SU-DHL-6 (cell line): ENCODE results near the gene TTC39C.

Experiments used
- H2AFZ ChIP-seq: fragments of 200-600 bp; sonication (generic); 2 replicates; pipeline ENCODE4 v1.6.1; 2014; ENCODE audit warnings: low read depth, mild to moderate bottlenecking, moderate library complexity, mixed read lengths, antibody characterized with exemption, low read length; ENCODE audit not compliant: severe bottlenecking
- H3F3A ChIP-seq: fragments of 200-600 bp; shearing (Covaris generic); 2 replicates; pipeline ENCODE4 v1.6.0; 2016; ENCODE audit warnings: antibody characterized with exemption, mild to moderate bottlenecking; ENCODE audit not compliant: insufficient read depth
- H3K27ac ChIP-seq: fragments of 200-600 bp; sonication (generic); 2 replicates; pipeline ENCODE4 v1.5.1; 2016; ENCODE audit warnings: low read depth, mild to moderate bottlenecking, low read length, moderate library complexity, mixed read lengths
- H3K27me3 ChIP-seq: fragments of 200-600 bp; sonication (generic), shearing (Covaris generic); 2 replicates; pipeline ENCODE4 v1.6.0; 2014; ENCODE audit warnings: mild to moderate bottlenecking, low read length
- H3K36me3 ChIP-seq: fragments of 200-600 bp; sonication (generic); 2 replicates; pipeline ENCODE4 v1.6.1; 2014; ENCODE audit warnings: mild to moderate bottlenecking, low read length, mixed read lengths
- H3K4me2 ChIP-seq: fragments of 300-600, 200-600 bp; shearing (Covaris generic), sonication (generic); 2 replicates; pipeline ENCODE4 v1.6.0; 2014; ENCODE audit warnings: low read length, low read depth, mild to moderate bottlenecking; ENCODE audit not compliant: poor library complexity, severe bottlenecking
- H3K4me3 ChIP-seq: fragments of 200-600 bp; sonication (generic); 2 replicates; pipeline ENCODE4 v1.5.1; 2014; ENCODE audit warnings: antibody characterized with exemption, low read length, mild to moderate bottlenecking, mixed read lengths; ENCODE audit not compliant: insufficient read depth, poor library complexity, severe bottlenecking
- H3K79me2 ChIP-seq: fragments of 200-600 bp; sonication (generic); 2 replicates; pipeline ENCODE4 v1.6.1; 2014; ENCODE audit warnings: mild to moderate bottlenecking, low read length, moderate library complexity; ENCODE audit not compliant: insufficient read depth
- H3K9ac ChIP-seq: fragments of 200-600 bp; sonication (generic); 2 replicates; pipeline ENCODE4 v1.7.0; 2014; ENCODE audit warnings: mild to moderate bottlenecking, low read length
- H3K9me2 ChIP-seq: fragments of 200-600 bp; sonication (generic); replicated peaks from 2 replicates; pipeline ENCODE4 v1.6.1; 2014; ENCODE audit warnings: low read length; ENCODE audit not compliant: insufficient read depth
- H3K9me3 ChIP-seq: fragments of 200-600 bp; sonication (generic); 2 replicates; pipeline ENCODE4 v1.6.1; 2014; ENCODE audit warnings: low read length, mixed read lengths; ENCODE audit not compliant: insufficient read depth
- H4K20me1 ChIP-seq: fragments of 200-600 bp; sonication (generic); 2 replicates; pipeline ENCODE4 v1.6.1; 2014; ENCODE audit warnings: low read depth, mild to moderate bottlenecking, antibody characterized with exemption, low read length, moderate library complexity, mixed read lengths
- CTCF ChIP-seq: fragments of 200-600 bp; sonication (generic); IDR thresholded peaks from one replicate; pipeline ENCODE4 v1.5.1; 2017; ENCODE audit warnings: antibody characterized with exemption, mild to moderate bottlenecking, low read length, moderate library complexity; ENCODE audit not compliant: insufficient read depth, poor library complexity, severe bottlenecking
- EZH2phosphoT487 ChIP-seq: fragments of 200-600 bp; sonication (generic), shearing (Covaris generic); conservative IDR thresholded peaks from 2 replicates; pipeline ENCODE4 v1.6.1; 2018; ENCODE audit warnings: mild to moderate bottlenecking, antibody characterized with exemption, low read length, moderate library complexity, mixed read lengths

Gene TTC39C

DNA sequence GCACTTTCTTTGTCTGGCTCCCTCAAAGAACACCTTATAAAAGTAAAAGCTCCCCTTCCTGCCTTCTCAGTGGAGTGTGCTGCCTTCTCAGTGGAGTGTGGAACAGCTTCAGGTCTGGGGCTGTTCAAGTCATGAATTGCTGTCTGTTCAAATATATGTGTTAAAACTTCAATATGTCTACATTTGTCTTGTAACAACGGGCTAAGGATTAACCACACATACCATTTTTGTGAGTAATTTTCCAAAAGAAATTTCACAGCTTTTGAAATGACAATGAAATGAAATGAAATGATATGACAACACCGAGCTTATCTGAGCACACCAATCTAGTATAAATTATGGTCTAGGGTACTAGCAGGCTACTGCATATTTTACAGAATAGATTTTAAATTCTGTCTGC lies 167.3 kb downstream of the TTC39C start:
- H3K79me2 ChIP-seq = no peaks in the 10 kb centered on the region
- no peaks in the 10 kb centered on the region for H3F3A ChIP-seq
- TF ChIP-seq CTCF (no peak), EZH2phosphoT487 (no peak)

More for the DNA sequence above, 167.3 kb downstream of the TTC39C start:
- Histone ChIP-seq H3K4me3 (no peak overlapping the region), H3K36me3 (no peaks in the 10 kb centered on the region), H3K9me3 (no peaks in the 10 kb centered on the region), H3K27me3 (no peaks in the 10 kb centered on the region), H3K27ac (no peak overlapping the region), H3K9me2 (no peaks in the 10 kb centered on the region), H3K9ac (no peak overlapping the region), H3K4me2 (no peak overlapping the region), H4K20me1 (no peaks in the 10 kb centered on the region), H2AFZ (no peak overlapping the region)
